Measurements from ENCODE around the gene RYR3. TPM values are rescaled to one million over a fixed set of nuclear protein-coding genes. Genes with fewer than 3 reads are reported as not detected.

The RYR3 gene
- total RNA-seq, 4 donors from 2014 or later = 0.65 to 7.5 (median 2.6) TPM

DNA sequence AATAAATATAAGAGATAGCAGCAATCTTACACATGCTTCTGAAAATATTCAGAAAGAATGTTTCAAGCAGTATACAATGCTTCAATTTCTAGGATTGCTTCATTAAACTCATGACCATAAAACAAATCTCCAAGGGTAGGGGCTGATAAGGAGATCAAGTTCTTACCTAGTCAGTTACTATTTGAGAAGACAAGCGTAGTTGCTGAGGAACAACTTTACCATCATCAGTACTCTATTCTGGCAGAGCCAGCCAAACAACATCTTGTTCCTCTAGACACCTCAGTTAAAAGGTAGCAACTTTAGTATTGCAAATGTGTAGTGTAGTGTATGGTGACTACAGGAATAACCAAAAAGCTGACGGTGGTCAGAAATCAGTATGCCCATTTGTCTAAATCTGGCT lies 572.2 kb downstream of the RYR3 start:
- no peak for TF ChIP-seq CTCF (IDR thresholded peaks at IDR 0.05)

DNA sequence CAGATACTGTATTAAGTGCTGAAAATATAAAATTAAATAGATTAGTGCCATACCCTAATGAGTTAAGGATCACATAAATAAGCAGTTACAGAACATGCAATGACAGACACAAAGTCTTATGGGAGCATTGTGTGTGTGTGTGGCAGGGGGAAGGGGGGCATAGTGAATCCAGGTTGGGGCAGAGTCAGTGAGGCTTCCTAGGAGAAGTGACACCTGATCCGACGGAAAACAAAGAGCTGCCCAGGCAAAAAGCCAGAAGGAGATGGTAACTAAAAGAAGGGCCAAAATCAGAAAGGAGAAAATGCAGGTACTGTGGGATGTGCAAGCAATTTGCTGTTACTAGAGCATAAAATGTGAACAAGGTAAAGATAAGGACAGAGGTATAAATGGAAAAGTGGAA lies 577.4 kb downstream of the RYR3 start:
- ATAC-seq (ENCODE audit: low FRiP score) (no peak), DNase-seq (ENCODE audit: low spot score) (no peak)
- no peak for TF ChIP-seq CTCF (IDR thresholded peaks at IDR 0.05)

More for the DNA sequence above, 572.2 kb downstream of the RYR3 start:
- no peak for DNase-seq (ENCODE audit: low spot score)
- ATAC-seq (ENCODE audit: low FRiP score) = no peak

- DNase-seq (ENCODE audit: low spot score) = no peak
- ATAC-seq (ENCODE audit: low FRiP score) = no peak
- TF ChIP-seq CTCF (IDR thresholded peaks at IDR 0.05) = no peak
These were observed 583.4 kb downstream of the RYR3 start for GRCh38 chr15:33894193-33894592.

DNA sequence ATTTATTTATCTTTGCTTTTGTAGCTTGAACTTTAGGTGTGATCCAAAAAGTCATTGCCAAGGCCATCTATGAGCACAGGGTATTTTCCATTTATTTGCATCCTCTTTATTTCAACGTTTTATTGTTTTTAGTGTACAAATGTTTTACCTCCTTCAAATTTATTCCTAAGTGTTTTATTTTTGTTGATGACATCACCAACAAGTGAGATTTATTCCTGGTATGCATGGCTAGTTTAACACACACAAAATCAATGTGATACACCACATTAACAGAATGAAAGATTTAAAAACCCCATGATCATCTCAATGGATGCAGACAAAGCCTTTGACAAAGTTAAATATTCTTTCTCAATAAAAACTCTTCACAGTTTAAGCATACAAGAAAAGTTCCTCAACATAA lies 591.3 kb downstream of the RYR3 start:
- TF ChIP-seq CTCF (IDR thresholded peaks at IDR 0.05) = no peak
- no peak for DNase-seq (ENCODE audit: low spot score)
- no peak for ATAC-seq (ENCODE audit: low FRiP score)

GRCh38 chr15:33903661-33904060 lies 592.9 kb downstream of the RYR3 start:
- no peak for TF ChIP-seq CTCF (IDR thresholded peaks at IDR 0.05)
- DNase-seq (ENCODE audit: low spot score) (no peak), ATAC-seq (ENCODE audit: low FRiP score) (no peak)

DNA sequence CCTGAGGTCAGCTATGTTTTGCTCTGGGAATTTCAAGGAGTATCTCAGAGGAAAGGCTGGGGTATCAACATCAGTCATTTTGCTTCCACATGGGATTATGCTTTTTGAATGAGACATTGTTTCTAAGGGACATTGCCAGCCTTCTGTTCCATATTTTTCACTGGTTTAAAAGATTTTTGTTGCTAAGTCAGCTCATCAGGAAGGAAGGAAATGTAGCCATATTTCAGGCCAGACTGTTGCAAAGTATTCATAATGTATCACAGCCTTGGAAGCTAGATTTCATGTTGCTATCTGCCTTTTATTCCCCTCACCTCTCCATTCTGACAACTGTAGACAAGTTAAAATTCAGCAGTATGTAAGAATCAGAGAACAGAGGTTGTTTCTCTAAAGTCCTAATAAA lies 596.6 kb downstream of the RYR3 start:
- TF ChIP-seq CTCF (IDR thresholded peaks at IDR 0.05) = no peak
- ATAC-seq (ENCODE audit: low FRiP score) (no peak), DNase-seq (ENCODE audit: low spot score) (no peak)

DNA sequence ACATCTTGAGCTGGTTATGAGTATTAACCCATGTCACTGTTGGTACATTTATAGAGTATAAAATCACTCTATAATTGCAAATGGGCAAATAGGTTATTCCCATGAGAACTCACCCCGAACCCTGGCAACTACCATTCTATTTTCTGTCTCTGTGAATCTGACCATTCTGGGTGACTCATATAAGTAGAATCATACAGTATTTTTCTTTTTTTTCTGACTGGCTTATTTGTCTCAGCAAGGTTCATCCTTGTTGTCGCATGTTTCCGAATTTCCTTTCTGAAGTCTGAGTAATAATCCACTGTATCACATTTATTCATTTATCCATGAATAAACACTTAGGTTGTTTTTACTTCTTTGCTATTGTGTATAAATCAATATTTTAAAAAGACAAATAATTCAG lies 597.6 kb downstream of the RYR3 start:
- ATAC-seq (ENCODE audit: low FRiP score) (no peak), DNase-seq (ENCODE audit: low spot score) (no peak)
- TF ChIP-seq CTCF (IDR thresholded peaks at IDR 0.05) = no peak
